IPS-11a (cell line): Measurements from ENCODE around the gene GGT1.
"Not testable (repeated sequence)": the region's sequence is repeated elsewhere in the genome, so short reads cannot be mapped to it uniquely, and the experiment has no call there.

ENCODE experiments used
- H3K4me3 ChIP-seq: one replicate; pipeline ENCODE4 v1.5.1; 2013; ENCODE audit warnings: low read depth, low read length, control low read depth

Gene GGT1

GRCh38 chr22:24633231-24634023, 30.4 kb downstream of the GGT1 start:
- not testable (repeated sequence) for H3K4me3 ChIP-seq

- H3K4me3 ChIP-seq: not testable (repeated sequence)
These were observed 31.9 kb downstream of the GGT1 start for GRCh38 chr22:24634776-24635389.

GRCh38 chr22:24636513-24636912, 33.5 kb downstream of the GGT1 start:
- not testable (repeated sequence) for H3K4me3 ChIP-seq

- not testable (repeated sequence) for H3K4me3 ChIP-seq
These were observed 39.3 kb downstream of the GGT1 start for GRCh38 chr22:24642307-24642706.

- H3K4me3 ChIP-seq: not testable (repeated sequence)
These were observed 41.4 kb downstream of the GGT1 start for GRCh38 chr22:24644409-24644808.

- H3K4me3 ChIP-seq: not testable (repeated sequence)
These were observed 42.7 kb downstream of the GGT1 start for GRCh38 chr22:24645408-24646399.

- not testable (repeated sequence) for H3K4me3 ChIP-seq
These were observed 43.8 kb downstream of the GGT1 start for GRCh38 chr22:24646756-24647155.

GRCh38 chr22:24649371-24649770, 46.4 kb downstream of the GGT1 start:
- not testable (repeated sequence) for H3K4me3 ChIP-seq

- not testable (repeated sequence) for H3K4me3 ChIP-seq
These were observed 47.9 kb downstream of the GGT1 start for GRCh38 chr22:24650884-24651283.

- not testable (repeated sequence) for H3K4me3 ChIP-seq
These were observed 62.4 kb downstream of the GGT1 start for GRCh38 chr22:24665395-24665794.

- H3K4me3 ChIP-seq: not testable (repeated sequence)
These were observed 64.9 kb downstream of the GGT1 start for GRCh38 chr22:24667904-24668303.

GRCh38 chr22:24672532-24672931, 69.5 kb downstream of the GGT1 start:
- H3K4me3 ChIP-seq: not testable (repeated sequence)
